Transverse colon (tissue), 4 donors: Measurements from ENCODE around the gene LDLRAD1.

Experiments used
- EP300 ChIP-seq: sonication (generic); formaldehyde crosslinking; IDR thresholded peaks from one replicate; pipeline ENCODE4 v1.6.1; 2017; ENCODE audit warnings: antibody characterized with exemption, low read depth
- POLR2A ChIP-seq: fragments of 450-650 bp; IDR thresholded peaks from one replicate; pipeline ENCODE4 v1.6.1; 2016; ENCODE audit warnings: antibody characterized with exemption, mild to moderate bottlenecking, moderate library complexity
- POLR2AphosphoS5 ChIP-seq, 3 donors: sonication (generic); formaldehyde crosslinking; IDR thresholded peaks; one replicate each; pipeline ENCODE4 v1.6.1; 2016; ENCODE audit warnings: antibody characterized with exemption in 3 of 3
- TF ChIP-seq, protein P1 (sequence below), 5 experiments: fragments of 200-600 bp in 3 of 5; fragments of 450-650 bp in 2 of 5; sonication (generic) in 3 of 5; IDR thresholded peaks; 1 replicate in 2 of 5; 2 replicates in 3 of 5; pipeline ENCODE4 v1.5.1; 2016 to 2017; ENCODE audit warnings: antibody characterized with exemption in 5 of 5, inconsistent platforms in 3 of 5, mild to moderate bottlenecking in 2 of 5, moderate library complexity in 1 of 5

- TF ChIP-seq, protein P1, sequence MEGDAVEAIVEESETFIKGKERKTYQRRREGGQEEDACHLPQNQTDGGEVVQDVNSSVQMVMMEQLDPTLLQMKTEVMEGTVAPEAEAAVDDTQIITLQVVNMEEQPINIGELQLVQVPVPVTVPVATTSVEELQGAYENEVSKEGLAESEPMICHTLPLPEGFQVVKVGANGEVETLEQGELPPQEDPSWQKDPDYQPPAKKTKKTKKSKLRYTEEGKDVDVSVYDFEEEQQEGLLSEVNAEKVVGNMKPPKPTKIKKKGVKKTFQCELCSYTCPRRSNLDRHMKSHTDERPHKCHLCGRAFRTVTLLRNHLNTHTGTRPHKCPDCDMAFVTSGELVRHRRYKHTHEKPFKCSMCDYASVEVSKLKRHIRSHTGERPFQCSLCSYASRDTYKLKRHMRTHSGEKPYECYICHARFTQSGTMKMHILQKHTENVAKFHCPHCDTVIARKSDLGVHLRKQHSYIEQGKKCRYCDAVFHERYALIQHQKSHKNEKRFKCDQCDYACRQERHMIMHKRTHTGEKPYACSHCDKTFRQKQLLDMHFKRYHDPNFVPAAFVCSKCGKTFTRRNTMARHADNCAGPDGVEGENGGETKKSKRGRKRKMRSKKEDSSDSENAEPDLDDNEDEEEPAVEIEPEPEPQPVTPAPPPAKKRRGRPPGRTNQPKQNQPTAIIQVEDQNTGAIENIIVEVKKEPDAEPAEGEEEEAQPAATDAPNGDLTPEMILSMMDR (IDR thresholded peaks at IDR 0.05), result peak in 2 of 5 experiments; percentile 3 to 35
- TF ChIP-seq POLR2AphosphoS5 (IDR thresholded peaks at IDR 0.05) (peak; percentile 79 to 89 (median 89)), POLR2A (peak; percentile 90), EP300 (no peak)
Measured at GRCh38 chr1:54052934-54053744, 35.2 kb upstream of the LDLRAD1 start, which contains the start of the genes TCEANC2 and TMEM59.
